ENCODE data around the gene TSC1.

Gene TSC1

DNA sequence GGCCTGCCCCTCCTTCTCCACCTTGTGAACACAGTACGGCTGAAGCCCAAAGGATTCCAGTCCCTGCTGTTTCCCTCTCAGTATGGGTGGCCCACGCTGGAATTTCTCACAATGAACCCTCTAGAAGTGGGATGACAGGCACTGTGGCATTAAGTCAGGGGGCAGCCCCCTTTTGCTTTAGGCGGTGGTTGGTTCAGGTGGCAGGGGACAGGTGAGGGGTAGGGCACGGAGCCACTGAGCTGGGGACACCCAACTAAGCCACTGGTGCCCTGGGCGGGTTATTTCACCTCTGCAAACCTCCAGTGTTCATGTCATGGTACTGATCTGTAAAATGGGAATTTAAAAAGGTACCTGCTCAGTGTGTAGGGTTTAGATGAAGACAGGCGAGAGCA, 58.1 kb downstream of the TSC1 start:
- no peak for DNase-seq

DNA sequence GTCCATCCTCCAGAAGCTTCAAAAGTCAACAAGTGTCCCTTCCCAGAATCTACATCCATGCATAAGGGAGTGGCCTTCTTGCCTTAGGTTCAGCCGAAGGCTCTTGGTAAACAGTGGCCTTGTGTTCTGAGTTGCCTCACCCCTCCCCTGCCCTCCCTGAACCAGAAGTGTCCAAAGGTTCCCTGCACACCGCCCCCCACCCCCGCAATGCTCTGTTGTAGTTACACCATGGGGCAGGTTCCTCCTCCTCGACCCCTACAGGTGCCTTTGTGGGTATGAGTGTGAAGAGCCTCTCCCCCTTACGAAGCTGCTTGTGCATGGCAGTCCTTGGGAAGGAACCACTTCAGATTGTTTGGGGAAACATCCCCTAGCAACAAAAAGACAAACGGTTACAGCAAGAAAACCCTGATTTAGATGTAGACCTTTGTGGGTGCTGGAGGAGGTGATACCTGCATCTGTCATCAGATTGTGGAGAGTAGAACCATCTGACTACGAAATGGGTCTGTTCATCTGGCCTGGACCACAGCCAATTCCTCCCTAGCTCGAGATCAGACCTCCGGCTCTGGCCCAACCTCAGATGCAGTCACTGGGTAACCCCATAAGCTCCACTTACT, 58.6 kb downstream of the TSC1 start:
- no peak for DNase-seq

DNA sequence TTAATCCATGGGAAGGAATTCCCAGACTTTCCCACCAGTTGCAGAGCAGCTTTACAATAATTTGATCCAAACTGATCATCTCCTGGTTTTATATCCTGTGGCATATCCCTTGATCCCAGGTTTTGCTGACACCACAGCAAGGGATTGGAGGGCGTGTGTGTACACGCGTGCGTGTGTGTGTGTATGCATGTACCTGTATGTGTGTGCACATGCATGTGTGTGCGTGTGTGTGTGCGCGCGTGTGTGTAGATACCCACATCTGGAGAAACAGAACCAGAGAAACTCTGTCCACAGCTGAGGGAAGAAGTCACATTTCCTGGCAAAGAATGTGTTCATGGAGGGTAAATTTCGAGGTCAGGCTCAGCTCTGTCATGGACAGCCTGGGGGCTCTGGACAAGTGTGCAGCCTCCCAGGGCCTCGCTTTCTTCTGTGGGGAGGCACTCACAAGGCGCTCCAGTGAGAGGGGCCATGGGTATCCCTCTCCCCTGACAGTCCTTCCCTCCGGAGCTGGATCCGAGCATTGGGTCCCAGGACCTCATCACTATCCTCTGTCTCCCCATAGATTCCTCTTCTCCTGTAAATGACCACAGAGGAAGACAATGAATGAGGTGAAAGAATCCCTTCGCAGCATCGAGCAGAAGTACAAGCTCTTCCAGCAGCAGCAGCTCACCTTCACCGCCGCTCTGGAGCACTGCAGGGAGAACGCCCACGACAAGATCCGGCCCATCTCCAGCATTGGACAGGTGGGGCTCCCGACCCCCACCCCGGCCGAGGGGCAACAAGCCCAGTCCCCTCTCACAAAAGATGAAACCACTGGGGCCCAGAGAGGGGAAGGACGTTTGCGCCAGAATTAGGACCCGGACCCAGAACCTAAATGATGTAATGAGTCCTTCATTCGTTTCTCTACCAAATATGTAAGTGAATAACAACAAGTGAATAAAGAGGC, 60.8 kb downstream of the TSC1 start:
- no peak for DNase-seq

DNA sequence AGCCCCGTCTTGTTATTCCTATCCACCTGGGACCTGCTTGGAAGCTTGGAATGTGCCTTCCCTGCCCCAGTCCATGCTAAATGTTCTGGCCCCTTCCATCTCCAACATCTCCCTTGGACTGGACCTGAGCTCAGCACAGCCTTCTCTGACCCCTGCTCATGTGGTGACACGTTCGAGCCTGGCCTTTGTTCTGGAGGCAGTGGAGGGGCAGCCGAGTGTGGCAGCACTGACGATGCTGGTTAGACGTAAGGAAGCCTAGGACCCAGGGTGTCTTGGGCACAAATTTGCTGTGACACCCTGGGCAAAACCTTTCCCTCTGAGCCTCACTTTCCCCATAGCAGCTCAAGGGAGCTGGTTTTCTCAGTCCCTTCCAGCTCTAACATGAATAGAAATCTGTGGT, 61.8 kb downstream of the TSC1 start:
- DNase-seq: no peak

DNA sequence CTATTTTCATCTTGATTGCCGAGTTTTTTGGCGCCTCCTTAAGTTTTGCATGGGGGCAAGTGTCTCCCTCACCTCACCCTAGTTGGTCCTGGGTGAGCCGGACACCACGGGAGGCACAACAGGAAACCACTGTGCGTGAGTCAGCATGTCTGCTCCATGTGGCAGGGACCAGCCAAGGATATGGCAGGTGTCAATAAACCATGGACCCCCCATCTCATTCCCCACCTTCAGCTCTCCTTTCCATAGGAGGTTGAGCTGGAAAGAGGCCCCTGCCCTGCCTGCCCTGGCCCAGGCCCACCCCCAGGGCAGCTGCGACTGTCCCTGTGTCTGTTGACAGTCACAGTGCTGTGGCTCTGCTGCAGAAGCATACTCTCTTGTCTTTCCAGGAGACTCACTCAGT, 62.6 kb downstream of the TSC1 start:
- DNase-seq: no peak

DNA sequence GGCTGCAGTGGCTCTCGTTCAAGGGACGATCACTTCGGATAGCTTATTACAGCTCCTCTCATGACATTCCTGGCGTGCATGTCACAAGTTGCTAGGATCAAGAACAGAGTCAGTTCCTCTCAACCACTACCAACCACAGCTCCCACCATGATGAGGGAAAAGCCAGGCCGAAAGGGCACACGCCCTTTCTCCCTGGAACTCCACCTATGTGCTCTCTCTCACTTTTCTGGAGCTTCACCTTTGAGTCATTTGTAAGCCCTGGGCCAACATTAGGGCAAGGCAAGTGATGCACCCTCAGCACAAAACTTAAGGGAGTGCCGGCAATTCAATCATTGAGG, 64.1 kb downstream of the TSC1 start:
- no peak for DNase-seq

DNA sequence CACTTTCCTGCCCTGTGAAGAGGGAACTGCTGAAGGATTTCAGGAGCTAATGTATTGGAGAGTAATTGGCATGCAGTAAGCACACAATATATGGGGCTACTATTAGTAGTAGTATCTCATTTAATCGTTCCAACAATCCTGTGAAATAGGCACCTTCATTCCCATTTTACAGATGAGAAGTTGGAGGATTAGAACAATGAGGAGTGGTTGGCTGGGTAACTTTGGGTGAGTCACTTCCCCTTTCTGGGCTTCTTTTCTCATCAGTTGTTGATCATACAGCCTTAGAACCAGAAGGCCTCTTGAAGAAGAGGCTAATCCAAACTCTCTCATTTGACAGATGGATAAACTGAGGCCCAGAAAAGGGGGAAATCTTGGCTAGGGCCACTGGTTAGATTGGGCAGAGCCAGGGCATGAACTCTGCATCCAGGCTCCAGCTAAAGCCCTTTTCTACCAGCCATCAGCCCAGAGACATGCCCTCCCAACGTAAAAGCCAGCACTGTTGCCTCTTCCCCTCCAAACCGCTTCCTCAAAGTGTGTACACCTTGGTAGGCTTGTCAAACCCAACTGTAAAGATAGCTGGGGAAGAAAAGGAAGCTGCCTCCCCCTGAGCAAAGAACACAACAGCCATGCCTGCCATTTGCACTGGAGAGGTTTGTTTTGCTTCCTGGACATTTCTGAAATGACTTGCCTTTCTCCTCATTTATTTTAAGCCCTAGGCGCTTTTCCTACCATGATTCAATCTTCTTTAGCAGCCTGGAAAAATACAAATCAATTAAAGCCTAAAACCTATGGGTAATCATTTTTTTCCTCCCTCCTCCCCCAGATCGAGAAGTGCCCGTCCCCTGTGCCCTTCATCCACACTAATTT, 64.7 kb downstream of the TSC1 start:
- no peak for DNase-seq

DNA sequence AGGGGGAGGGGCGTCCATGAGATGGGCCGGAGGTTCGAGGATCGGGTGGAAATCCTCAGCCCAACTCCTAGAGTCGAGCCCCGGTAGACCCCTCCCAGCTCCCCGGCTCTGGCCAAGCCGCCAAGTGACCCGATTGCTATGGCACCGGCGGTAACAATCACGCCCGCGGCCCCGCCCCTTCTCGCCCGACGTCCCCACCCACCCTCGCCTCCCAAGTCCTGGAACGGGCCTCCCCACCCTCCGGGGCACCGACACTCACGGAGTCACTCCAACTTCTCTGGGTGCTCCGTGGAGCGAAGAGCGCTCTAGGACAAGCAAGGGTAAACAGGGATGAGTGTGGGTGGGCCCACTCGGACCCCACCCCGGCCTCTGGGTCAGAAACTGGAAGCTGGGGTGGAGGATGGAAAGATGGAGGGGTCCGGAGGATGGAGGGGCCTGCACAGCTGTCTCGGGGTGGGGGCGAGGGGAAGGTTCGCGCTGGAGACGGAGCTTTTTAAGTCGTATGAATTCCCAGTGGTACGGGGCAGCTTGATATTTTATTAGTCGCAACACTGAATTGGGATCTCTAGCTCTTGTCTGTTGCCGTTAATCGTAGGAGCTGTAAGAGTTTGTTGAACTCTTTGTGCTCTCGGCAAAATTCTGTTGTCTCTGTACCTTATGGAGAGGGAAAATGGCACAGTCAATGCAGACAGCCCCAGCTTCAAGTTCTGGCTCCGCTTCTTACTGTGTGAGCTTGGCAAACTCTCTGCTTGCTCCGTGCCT, 65.5 kb downstream of the TSC1 start, which contains the start of gene SPACA9:
TSS of gene SPACA9 (plus strand) at position 204 of the 762 bp plus-strand sequence. CDS start 5,050 bp downstream, outside the sequence.
- peak; percentile 21 for DNase-seq

DNA sequence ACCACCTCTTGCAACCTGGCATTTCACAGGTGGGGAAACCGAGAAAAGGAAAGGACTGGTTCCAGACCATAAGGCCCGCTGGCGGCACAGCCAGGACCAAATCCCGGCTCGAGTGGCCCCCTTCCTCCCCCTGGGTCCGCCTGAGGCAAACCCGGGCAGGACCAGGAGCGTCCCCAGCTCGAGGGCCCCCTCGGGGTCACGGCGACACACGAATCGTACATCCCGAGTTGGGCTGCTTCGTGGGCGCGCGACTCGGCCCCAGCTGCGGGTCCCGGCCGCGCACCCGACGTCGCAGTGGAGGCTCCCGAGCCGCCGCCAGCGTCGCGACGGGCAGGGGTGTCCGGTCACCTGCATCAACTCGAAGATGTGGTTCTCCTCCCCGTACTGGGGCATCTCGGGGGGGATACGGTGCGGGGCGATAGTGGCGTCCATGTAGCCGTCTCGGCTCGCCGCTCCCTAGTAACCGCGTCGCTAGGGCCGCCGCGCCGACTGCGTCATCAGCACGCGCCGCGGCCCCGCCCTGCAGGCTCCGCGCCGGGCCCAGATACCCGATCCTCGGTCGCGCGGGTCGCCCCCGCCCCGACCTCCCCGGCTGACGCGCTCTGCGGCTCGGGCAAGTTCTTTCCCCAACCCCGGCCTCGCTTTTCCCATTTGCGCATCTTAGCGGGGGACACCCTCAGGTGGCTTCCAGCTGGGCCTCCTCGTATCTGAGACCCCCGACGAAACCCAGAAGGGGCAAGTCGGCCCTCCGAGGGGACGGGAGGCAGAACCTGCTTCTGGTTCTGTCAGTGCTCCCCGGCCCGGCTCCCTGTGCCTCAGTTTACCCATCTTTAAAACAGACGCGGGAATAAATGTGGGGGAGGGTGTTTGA, 66.4 kb downstream of the TSC1 start, which contains the start of gene AK8:
TSS of gene AK8 (minus strand) at position 461 of the 871 bp plus-strand sequence. CDS start at position 432, 29 bp downstream.
- DNase-seq: peak; percentile 72

DNA sequence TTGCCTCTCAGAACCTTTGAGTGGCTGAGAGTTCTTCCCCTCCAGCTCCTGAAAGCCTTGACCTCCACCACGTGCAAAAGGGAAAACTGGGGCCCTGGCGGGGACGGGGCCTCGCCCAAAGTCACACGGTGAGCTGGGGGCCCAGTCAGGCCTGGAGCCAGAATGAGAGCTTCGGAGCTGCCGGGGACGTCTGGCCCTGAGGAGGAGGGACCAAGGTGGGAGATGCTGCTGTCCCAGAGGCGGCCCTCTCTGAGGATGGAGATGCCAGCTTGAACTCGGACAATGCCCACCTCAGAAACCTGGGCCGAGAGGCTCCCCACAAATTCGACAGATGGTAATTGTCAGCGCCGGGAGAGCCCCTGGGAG, 67.0 kb downstream of the TSC1 start:
- no peak for DNase-seq

DNA sequence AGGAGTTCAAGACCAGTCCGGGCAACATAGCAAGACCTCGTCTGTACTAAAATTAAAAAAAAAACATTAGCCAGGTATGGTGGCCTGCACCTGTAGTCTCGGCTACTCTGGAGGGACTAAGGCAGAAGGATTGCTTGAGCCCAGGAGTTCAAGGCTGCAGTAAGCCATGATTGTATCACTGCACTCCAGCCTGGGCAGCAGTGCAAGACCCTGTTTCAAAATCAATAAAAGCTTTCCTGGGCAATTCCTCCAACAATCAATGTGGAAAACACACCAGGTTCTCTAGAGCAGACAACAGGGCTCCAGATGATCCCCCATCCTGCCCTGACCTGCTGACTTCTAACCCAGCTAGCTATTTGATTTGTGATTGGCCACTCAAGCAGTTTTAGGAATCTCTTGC, 67.6 kb downstream of the TSC1 start:
- no peak for DNase-seq

DNA sequence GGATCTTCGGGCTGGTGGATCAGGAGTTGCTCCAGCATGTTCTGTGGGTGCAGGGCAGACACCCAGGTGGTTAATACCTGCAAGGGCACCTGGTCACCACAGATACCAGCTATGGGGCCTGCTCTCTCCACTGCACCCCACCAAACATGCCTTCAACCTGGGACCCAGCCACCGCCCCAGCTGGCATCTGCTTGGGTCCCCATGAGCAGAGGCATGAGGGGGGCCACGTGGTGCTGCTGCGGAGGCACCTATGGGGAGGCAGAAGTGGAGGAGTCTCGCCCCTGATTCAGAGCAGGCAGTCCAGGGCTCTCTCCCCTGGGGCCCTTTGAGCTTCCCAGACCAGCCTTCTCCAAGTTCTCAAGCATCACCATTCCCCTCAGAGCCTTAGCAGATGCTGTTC, 69.3 kb downstream of the TSC1 start:
- no peak for DNase-seq

DNA sequence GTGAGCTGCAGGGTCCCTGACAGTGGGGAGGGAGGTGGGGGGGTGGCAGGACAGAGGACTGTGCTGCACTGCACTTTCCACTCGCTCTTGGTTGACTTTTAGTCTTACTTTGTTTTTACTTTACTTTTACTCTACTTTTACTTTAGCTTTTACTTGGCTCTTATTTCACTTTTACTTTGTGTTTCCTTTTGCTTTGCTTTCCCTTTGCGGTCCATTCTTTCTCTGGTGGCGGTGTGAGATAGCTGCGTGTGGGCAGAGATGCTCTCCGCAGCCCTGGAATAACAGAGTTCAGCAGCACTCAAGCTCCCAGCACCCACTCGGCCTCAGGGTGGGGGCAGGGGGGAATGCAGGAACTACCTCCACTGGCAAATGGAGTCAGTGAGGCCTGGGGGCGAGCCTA, 71.0 kb downstream of the TSC1 start:
- no peak for DNase-seq

DNA sequence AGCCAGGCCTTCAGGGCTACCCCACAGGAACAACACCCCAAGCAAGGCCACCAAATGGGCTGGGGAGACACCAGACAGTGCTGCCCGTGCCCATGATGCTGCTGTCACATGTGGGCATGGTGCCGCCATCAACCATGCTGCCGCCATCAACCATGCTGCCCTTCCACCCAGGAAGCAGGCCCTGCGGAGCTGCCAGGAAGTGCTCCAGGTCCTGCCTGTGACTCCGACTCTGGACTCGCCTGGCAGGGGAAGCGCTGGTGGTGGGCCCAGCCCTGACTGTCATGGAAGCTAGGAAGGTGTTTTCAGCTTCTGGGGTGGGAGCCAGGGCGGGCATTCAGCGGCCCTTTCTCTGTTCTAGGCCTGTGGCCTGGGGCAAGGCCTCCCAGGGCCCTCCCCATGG, 75.2 kb downstream of the TSC1 start:
- no peak for DNase-seq

DNA sequence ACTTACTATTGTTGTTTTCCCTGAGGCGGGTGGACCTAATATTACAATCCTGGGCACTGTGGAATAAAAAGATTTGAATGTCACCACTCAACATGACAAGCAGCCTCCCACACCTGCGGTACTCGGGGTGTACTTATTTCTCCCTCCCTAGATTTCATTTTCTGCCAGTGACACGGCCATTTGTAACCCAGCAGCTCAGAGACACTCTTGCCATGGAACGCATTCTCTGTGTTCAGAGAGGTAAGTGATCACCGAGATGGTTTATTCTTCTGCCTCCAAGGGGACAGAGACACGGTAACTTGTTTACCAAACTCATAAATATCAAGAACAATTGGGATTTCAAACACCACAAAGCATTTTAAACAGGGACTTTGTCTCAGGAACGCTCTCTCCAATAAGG, 77.5 kb downstream of the TSC1 start:
- no peak for DNase-seq

DNA sequence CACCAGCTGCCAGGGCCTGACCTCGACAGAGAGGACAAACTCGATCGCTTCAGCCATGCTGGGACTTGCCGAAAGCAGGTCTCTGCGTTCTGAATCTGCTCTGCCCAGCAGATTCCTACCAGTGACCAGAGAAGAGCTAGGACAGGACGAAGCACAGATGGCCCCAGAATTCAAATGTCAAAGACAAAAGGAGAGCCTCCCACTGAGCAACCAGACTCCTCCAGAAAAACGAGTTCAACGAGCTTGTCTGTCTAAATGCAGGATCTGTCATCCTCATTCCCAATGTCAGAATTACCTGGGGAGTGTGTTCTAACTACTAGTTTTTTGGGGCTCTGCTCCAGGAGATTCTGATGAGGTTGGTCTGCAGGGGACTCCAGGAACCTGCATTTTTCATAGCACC, 79.7 kb downstream of the TSC1 start:
- no peak for DNase-seq

DNA sequence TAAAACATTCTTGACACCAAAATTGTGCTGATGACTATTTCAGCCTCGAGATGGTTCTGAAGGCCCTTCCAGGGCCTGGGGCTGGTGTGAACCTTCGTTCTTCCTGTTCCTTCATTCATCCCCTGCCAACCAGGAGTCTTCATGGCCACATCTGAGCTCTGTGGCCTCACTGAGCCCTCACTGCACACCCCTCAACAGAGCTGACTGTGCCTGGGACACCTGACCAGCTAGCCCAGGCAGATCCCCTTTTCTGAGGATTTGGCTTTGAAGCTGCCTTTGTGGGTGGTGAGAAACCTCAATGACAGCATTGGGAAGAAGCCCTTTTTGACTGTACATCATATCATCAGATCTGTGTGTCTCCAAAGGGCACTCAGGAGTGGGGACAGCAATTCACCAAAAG, 80.1 kb downstream of the TSC1 start:
- no peak for DNase-seq

DNA sequence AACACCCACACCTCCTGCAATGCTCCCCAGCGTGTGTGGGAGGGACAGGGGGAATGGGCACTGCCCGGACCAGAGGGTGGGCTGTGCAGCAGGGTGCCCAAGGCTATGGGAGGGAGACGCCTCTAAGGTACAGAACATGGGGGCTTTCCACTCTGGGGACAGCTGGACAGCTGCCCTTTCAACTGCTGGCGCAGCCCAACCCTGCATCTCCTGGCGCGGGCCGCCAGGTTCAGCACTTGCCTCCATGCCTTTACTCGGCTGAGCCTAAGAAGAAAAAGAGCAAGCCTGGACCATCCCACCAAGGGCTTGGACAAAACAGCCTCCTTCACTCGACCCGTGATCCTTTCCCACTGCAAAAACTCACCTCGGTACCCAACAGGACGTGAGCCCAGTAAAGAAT, 81.3 kb downstream of the TSC1 start:
- DNase-seq: no peak

DNA sequence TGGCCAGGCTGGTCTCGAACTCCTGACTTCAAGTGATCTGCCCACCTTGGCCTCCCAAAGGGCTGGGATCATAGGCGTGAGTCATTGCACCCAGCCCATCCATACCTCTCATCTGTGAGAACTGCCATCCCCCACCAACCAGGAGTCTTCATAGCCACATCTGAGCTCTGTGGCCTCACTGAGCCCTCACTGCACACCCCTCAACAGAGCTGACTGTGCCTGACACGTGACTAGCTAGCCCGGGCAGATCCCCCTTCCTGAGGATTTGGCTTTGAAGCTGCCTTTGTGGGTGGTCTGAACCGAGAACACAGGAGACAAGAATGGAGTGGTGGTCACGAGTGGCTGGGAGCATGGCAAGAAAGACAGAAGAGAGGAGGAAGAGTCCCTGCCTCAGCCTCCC, 81.9 kb downstream of the TSC1 start:
- no peak for DNase-seq

DNA sequence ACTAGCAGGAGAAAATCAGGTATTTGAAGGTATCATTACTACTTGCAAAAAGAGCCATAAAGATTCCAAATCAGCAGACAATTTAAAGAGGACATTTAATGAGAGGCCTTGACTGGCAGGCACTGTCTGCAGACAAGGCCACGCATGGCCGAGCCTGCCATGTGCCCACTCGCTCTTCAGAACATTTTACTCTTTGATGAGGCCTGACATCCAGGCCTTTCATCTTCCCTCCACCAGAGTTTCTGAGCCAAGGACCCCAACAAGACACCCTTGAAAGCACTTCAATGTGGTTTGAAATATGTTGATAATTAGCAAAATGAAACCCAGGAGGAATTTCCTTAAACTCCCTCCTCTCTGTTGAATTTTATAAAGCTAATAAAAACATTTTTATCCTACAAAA, 82.8 kb downstream of the TSC1 start:
- DNase-seq: no peak

DNA sequence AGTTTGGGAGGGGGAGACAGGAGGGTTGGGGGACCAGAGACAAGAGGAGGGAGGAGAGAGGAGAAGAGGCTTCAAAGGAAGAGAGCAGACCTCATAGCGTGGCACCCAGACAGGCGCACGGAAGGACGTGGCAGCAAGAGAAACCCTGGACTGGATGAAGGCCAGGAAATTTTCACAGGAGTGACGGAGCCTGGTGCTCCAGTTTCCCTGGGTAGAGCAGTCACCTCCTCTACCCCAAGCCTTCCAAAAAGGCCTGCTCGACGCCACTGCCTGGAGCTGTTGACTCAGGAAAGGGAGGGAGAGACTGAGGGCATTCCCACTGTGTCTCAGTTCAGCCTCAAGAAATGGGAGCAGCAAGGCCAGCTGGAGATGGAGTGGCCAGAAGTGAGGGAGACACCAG, 85.7 kb downstream of the TSC1 start:
- DNase-seq: no peak

Measured in activated CD4-positive, alpha-beta T cell treated with anti-CD3 and anti-CD28 coated beads, Interleukin-2, amount 50 U/mL, for 1 hour (primary cell).